ENCODE measurements around the gene FBXO46. TPM values are rescaled to one million over a fixed set of nuclear protein-coding genes. Genes with fewer than 3 reads are reported as not detected.

FBXO46 gene
- total and polyA plus RNA-seq, 2 of the 13 experiments (the other 11 are each of a cell fraction or from before 2014, with no cell fraction given): 6.2 to 6.4 TPM

GRCh38 chr19:45767410-45767880 lies 36.7 kb upstream of the FBXO46 start (continued):
- TF ChIP-seq ELF4 (CRISPR knock-in tag; IDR thresholded peaks at IDR 0.05; ENCODE audit: borderline replicate concordance) (no peak), THAP7 (CRISPR knock-in tag; IDR thresholded peaks at IDR 0.05) (no peak), ZSCAN12 (CRISPR knock-in tag; IDR thresholded peaks at IDR 0.05) (no peak), NCOA2 (CRISPR knock-in tag; IDR thresholded peaks at IDR 0.05) (no peak), TGIF2 (CRISPR knock-in tag; IDR thresholded peaks at IDR 0.05) (peak; percentile 72; the same call in 1 of the 2 replicates), PRDM15 (CRISPR knock-in tag; IDR thresholded peaks at IDR 0.05) (no peak), RERE (CRISPR knock-in tag; IDR thresholded peaks at IDR 0.05; ENCODE audit: low read depth) (no peak), EZH2 (conservative IDR thresholded peaks at IDR 0.05; ENCODE audit: low read depth, low read length) (no peak), SCMH1 (CRISPR knock-in tag; IDR thresholded peaks at IDR 0.05; ENCODE audit: borderline replicate concordance) (no peak), ZNF816 (CRISPR knock-in tag; IDR thresholded peaks at IDR 0.05; ENCODE audit: borderline replicate concordance) (no peak), ZNF83 (CRISPR knock-in tag; IDR thresholded peaks at IDR 0.05; ENCODE audit: borderline replicate concordance) (no peak), ARID2 (CRISPR knock-in tag; IDR thresholded peaks at IDR 0.05; ENCODE audit: borderline replicate concordance) (no peak), HDAC1 (CRISPR knock-in tag; IDR thresholded peaks at IDR 0.05) (no peak; the same call in 1 of the 2 replicates), ZSCAN5A (CRISPR knock-in tag; IDR thresholded peaks at IDR 0.05; ENCODE audit: borderline replicate concordance) (no peak), ZNF644 (CRISPR knock-in tag; IDR thresholded peaks at IDR 0.05; ENCODE audit: low read depth) (no peak), TERF1 (CRISPR knock-in tag; IDR thresholded peaks at IDR 0.05) (no peak), ZNF780A (CRISPR knock-in tag; IDR thresholded peaks at IDR 0.05) (no peak)
